NCI-H146 treated with DMSO at 0.1 percent for 48 hours (cell line): ENCODE measurements around the gene SLC35F6.

Experiments used
- DNase-seq: peaks from one replicate; lab custom pipeline; 2025; ENCODE audit not compliant: unreplicated experiment; lab: John Stamatoyannopoulos, UW

The SLC35F6 gene, protein sequence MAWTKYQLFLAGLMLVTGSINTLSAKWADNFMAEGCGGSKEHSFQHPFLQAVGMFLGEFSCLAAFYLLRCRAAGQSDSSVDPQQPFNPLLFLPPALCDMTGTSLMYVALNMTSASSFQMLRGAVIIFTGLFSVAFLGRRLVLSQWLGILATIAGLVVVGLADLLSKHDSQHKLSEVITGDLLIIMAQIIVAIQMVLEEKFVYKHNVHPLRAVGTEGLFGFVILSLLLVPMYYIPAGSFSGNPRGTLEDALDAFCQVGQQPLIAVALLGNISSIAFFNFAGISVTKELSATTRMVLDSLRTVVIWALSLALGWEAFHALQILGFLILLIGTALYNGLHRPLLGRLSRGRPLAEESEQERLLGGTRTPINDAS

DNA sequence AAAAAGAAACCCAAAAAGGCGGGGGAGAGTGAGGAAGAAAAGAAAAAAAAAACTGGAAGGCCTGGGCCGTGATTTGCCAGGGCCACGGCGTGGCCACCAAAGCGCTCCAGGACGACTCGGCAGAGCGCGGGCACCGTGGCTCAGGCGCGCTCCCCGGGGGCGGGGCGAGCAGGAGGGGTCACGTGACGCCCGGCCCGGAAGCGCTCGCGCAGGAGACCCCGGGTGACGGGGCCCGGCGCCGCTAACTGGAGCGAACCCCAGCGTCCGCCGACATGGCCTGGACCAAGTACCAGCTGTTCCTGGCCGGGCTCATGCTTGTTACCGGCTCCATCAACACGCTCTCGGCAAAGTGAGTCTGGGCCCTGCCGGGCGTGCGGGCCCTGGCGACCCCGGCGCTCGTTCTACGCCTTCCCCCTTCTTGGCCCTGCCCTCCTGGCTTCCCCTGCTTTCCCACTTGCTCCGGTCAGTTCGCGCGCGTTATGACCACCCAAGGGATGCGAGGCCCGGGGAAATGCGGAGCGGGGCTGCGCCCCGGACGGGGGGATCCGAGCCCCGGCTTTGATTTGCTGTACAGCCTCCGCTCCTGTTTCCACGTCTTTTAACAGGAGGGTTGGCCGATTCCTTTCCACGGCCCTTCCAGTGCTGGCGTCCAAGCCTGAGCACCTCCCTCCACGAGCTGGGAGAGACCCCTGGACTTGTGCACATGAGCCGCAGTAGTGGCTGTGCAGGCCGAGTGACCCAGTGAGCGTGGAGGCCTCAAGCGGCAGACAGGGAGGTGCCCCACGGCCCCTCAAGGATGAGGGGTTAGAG, at the start of gene SLC35F6:
Gene SLC35F6 (plus strand): TSS at position 207 of the 810 bp plus-strand sequence. CDS start 66 bp downstream, at position 273.
- DNase-seq = peak; percentile 50

DNA sequence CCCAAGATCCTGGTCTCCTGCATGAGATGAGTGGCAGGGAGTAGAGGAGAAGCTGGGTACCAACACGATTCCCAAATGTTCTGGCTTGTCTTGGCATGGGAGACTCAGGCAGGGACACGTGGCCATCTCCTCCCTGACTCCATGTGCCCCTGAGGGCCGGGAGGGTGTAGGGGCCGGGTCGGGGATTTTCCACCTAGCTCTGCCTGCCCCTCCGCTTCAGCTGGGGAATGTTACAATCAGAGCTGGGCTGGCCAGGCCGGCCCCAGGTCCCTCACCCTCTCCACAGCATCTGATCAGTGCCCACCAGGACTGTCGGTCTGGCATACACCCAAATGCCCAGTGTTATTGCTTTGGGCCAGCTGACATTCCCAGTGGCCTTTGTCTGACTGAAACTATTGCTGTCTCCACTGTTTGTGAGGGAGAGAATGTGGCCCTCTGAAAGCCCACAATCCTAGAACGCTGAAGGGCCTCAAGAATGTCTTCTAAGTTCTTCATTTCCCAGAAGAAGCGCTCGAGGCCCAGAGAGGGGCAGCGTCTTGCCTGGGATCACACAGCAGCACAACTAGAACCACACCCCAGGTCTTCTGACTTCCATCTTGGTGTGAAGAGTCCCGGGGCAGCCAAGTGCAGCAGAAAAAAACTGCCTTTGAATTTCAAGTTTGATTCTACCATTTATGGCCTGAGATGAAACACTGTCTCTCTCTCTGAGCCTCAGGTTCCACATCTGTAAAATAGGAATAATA, 48.4 kb upstream of the SLC35F6 start:
- no peak for DNase-seq

DNA sequence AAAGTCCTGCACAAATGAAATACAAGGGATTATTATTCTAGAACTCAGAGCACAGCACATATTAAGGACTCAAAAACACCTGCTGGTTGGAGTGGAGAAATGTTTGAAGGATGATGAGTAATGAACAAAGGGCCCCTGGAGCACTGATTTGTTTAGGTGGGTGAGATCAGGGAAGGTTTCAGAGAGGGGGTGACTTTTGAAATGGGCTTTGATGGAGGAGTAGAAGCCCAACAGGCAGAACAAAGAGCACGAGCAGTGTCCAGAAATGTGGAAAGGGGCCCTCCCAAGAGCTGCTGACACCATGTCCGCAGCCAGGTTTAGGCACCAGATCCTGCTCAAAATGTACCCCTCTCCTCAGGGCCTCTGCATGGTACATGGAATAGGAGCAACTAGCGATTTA, 47.7 kb upstream of the SLC35F6 start:
- no peak for DNase-seq

DNA sequence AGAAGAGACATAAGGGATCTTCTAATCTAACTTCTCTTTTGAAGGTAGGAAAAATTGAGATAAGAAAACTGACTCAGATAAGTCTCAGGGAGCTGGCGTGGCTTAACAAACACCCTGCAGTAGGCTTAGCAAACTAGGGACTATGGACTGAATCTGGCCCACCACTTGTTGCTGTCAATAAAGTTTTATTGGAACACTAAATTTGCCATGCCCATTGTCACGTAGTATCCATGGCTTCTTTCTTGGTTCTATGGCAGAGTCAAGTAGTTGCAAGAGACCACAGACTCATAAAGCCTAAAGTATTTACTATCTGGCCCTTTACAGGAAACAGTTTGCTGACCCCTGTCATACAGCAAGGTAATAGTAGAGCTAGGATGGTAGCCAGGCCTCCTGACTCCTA, 47.3 kb upstream of the SLC35F6 start:
- no peak for DNase-seq

DNA sequence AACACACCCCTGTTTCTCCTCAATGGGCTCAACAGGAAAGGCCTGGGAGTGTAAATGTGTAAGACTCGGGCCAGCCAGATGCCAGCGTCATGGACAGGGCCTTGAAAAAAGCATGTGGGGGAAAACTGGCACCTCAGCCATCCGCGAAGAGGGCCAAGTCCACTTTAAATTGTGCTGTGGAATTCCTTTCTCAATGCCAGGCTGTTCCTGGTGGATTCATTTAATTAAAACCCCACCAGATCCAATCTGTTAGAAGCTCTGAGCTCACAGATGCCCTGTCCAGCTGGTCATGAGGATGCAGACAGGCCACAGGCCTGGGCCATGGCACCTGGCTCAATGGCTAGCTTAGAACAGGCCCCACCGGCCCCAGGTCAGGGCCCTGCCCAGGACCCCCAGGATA, 46.7 kb upstream of the SLC35F6 start:
- DNase-seq = no peak

DNA sequence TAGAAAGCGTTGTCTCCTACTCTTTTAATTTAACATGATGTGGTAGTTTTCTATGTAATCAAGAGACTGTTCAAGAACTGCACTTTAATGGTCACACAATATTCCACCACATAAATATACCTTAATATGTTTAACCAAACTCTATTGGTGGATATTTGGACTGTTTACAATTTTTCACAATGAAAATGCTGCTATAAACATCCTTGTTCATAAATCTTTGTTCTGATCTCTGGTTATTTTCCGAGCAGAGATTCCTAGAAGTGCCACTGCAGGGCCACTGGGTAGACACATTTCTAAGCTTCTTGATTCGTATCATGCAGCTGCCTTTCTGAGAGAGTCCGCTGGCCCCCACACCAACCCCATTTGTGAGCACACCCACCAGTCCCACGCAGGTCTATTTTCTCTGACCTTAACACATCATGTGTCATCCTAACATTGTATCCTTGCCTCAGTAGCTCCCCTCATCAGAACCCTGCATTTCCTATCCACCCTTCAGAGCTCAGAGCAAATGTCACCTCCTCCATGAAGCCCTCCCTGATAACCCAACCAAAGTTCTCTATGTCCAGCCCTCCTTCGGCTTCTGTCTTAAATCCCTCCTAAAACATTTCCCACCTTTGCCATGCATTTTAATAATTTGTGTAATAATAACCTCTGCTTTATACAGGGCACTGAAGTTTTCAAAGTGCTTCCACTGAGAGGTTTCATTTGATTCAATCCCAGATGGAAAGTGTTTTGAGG, 45.0 kb upstream of the SLC35F6 start:
- DNase-seq = no peak

DNA sequence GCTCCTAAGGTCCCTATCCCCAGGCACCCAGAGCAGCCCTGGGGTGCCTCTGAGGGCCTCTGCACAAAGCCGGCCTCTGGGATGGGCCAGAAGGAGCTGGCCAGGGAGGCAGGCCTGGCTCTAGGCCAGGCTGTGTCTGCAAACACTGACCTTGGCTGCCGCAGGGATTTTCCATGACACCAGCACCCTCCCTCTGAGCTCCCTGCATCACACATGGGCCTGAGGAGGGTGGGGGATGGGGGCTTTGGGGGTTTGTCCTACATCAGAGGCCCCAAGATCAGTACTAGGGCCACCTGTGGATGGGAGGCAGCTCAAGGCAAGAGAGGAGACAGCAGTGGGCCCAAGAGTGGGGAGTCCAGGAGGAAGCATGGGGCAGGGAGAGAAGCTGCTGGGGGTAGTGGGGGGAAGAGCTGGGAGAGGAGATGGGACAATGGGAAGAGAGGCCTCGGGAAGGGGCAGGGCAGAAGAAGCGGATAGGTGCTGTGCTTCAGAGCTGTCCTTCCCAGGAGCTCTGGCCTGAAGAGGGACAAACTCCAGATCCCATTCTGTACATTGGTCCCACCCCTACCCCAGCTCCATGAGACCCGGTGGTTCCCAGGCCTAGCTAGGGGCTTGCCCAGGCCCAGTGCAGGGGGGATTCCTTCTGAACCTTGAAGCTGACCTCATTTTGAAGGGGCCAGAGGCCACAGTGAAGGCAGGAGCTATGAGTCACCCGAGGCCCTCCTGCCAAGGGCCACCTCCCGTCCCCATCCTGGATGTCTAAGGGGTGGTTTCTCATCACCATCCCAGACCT, 43.6 kb upstream of the SLC35F6 start:
- DNase-seq = no peak

DNA sequence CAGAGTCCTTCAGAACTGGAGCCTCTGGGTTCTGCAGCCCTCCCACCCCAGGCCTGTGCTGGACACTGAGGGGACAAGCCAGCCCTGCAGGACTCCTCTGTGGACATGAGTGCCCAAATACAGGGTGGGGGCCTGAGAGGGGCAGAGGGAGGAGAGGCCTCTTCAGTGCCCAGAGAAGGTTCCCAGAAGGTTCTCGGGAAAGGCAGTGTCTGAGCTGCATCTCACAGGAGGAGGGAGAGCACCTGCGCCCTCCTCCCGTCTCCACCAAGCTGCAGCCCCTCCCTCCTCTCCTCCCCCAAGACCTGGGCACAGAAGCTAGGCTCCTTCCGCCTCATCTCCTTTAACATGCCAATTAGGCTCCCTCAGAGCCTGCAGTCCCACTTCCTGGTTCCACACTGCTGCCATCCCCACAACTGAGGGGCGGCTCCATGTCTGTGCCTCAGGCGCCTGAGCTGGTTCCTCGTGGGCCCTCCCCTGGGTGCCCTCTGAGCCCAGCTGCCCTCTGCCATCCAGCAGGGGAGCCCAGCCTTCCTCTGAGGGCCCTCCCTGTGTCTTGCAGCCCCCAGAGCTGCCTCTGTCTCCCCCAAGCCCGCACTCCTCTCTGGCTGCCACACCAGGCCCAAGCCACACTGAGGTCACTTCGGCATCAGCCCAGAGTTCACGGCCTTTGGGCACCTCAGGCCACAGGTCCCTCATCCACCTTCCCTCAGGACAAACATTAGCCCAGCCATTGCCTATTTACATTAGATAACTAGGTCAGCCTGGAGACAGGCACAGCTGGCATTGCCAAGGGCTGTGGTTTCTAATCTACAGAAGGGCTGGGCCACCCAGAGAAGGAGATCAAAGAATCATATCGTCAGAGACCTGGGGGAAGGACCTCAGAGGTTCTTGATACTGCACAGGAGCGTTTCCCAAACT, 42.7 kb upstream of the SLC35F6 start:
- no peak for DNase-seq

DNA sequence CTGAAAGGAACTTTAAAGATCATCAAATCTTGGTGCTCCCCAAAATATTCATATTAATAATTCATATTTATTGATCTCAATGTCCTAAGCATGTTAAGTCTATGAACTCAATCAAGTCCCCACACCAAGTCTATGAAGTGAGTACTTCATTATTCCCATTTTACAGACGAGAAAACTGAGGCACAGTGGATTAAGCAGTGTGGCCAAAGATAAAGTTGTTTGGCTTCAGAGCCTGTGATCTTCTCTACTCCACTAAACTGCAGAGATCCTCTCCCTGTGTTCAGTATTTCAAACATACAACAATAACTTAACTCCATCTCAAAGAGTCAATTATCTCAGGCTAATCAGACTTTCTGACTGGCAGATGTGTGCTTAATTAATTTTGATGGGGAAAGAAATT, 41.8 kb upstream of the SLC35F6 start:
- no peak for DNase-seq

DNA sequence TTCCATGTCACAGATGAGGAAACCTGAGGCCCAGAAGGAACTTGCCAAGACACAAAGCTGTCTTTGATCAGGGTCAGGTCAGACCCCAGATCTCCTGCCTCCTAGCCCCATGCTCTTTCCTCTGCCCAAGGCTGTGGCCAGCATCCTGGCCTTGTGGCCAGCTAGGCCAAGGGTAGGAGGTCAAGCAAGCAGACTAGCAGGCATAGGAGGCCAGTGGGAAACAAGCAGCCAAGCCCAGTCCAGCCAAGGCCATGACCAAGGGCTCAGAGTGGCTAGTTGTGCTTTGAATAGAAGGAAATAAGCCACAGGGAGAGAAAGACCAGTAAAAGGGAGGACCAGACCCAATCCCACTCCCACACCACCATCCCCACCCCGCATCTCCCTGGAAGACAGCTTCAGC, 41.2 kb upstream of the SLC35F6 start:
- no peak for DNase-seq

DNA sequence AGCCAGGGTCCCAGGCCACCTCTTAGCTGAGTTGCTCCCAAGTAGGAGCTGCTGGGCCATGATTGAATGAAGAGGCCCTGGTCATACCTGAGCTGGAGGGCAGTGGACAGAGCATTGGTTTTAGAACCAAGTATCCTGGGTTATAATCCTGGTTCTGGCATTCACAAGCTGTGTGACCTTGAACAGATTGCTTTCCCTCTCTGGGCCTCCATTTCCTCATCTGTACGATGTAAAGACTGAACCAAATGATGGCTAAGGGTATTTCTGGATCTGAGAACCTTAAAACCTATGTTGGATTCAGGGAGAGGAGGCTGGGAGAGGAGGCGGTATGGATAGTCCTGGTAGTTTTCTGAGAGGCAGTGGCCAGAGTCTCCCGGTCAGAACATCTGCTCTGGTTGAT, 40.6 kb upstream of the SLC35F6 start:
- no peak for DNase-seq

DNA sequence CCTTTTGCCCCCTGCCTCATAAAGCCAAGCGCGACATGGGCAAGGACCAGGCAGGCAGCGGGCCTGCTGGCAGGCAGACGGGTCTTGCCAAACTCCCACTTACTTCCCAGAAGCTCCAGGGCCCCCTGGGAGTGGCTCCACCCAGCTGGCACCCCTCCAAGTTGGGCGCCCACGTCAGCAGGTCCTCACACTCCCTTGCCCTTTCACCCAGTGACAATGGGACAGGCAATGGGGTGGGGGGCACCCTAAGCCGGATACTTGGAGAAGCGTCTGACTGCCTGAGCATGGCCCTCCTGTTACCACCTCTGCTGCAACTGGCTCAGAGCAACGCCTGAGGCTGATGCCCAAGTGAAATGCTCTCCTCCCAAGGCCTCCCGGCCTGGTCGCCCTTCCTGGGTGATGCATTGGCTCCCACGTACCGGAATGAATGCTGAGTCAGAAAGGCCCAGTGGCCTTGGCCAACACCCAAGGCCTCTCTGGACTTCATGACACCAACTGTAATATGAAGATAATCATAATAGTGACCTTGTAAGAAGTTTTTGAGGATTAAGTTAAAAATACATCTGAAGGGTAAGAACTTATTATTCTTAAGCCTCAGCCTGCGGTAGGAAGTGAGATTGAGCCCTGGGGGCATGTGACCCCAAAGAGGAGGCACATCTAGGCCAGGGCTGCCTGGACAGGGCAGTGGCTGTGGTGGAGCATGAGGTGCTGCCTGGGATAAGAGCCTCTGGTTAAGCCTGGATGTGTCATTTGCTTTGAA, 39.9 kb upstream of the SLC35F6 start:
- no peak for DNase-seq

DNA sequence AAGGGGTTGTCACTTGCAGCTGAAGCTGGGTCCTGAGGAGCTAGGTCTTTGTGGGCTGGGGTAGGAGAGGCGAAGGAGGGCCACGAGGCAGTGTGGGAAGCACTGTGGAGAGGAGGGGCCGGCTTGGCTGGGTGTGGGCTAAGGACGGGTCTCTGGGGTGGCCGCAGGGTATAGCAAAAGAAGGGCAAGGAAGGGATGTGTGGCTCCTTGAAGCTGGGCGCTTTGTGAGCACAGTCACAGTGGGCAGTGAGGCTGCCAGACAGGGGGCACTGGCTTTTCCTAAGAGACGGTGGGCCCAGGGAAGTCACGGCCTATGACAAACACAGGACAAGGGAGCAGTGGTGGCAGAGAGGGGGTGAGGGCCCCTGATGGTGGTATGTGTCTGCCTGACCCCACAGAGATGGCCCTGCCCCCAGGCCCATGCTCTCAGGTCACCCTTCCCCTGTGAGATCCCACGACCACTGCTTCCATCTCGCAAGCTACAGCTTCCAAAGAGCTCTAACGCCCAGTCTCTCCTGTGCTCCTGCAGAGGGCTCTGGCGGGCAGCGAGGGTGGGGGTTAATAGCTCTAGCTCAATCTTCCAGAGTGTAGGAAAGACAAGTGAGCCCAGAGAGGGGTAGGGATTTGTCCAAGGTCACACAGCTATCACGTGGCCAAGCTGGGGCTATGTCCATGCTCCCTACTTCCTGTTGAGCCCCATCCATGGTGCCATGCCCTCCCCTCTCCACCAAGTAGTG, 39.1 kb upstream of the SLC35F6 start:
- no peak for DNase-seq

DNA sequence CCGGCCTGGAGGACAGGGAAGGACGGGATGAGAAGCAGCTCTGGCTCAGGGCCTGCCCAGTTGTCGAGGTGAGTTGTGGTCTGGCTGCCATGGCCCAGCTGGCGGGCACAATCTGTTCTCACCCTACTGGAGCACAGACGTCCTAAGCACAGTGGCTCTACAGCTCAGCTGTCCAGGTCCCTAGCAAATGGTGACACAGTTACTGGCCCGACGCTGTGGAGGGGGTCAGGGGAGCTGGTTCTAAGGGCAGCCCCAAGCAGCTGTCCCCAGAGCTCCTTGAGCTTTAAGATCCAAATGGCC, 38.6 kb upstream of the SLC35F6 start:
- DNase-seq = no peak

DNA sequence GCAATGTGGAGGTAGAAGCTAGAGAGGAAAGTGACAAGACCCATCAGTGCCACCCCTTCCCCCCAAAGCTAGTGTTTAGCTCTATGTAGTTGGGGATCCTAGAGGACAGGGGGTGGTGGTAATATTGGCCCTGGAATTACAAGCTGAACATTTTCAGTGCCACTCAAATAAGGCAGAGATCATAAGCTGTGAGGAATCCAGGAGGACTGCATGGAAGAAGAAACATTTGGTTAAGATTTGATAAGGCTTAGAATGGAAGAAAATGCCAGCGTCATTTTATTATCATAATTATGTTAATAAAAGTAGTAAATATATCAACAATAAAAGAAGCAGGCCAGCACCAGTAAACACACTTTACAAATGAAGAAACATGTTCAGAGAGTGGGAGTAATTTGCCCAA, 37.9 kb upstream of the SLC35F6 start:
- no peak for DNase-seq

DNA sequence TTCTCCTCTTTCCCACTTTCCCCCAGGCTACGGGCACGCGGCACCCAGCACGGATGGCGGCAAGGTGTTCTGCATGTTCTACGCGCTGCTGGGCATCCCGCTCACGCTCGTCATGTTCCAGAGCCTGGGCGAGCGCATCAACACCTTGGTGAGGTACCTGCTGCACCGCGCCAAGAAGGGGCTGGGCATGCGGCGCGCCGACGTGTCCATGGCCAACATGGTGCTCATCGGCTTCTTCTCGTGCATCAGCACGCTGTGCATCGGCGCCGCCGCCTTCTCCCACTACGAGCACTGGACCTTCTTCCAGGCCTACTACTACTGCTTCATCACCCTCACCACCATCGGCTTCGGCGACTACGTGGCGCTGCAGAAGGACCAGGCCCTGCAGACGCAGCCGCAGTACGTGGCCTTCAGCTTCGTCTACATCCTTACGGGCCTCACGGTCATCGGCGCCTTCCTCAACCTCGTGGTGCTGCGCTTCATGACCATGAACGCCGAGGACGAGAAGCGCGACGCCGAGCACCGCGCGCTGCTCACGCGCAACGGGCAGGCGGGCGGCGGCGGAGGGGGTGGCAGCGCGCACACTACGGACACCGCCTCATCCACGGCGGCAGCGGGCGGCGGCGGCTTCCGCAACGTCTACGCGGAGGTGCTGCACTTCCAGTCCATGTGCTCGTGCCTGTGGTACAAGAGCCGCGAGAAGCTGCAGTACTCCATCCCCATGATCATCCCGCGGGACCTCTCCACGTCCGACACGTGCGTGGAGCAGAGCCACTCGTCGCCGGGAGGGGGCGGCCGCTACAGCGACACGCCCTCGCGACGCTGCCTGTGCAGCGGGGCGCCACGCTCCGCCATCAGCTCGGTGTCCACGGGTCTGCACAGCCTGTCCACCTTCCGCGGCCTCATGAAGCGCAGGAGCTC, 36.2 kb upstream of the SLC35F6 start:
- DNase-seq = no peak

DNA sequence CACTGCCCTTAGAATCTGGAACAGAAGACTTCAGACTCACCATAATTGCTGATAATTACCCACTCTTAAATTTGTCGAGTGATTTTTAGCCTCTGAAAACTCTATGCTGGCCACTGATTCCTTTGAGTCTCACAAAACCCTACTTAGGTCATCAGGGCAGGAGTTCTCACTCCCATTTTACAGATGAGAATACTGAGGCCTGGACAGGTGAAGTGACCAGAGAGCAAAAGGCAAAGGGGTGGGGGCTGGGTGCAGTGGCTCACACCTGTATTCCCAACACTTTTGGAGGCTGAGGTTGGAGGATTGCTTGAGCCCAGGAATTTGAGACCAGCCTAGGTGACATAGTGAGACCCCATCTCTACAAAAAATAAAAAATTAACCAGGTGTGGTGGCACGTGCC, 34.8 kb upstream of the SLC35F6 start:
- DNase-seq = no peak
